Fibroblast of skin of left biceps (primary cell): ENCODE data around the gene RAB15.

Experiments
- DNase-seq, 2 experiments: peaks; one replicate each; pipeline ENCODE4 v3.0.0-alpha.2; 2013; ENCODE audit warnings: low read depth in 2 of 2

Gene RAB15

GRCh38 chr14:64910847-64911495 is 61.2 kb downstream of the RAB15 start:
- DNase-seq, result no peak

- DNase-seq, result no peak
These were observed 66.1 kb downstream of the RAB15 start for GRCh38 chr14:64906022-64906421.

DNA sequence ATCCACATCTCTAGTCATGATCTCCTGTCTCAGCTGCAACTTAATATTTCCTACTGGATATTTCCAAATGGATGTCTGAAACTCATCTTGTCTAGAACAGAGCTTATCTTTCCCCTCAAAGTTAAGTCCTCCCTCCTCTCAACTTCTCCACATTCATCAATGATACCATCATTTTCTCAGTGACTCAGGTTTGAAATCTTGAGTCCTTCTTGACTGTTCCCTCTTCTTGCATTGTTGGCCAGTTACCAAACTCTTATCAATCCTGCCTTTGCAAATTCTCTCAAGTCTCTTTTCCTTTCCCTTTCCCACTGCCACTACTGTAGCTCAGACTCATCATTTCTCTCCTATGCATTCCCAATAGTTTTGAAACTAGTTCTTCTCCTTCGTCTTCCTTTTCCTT is 72.2 kb downstream of the RAB15 start:
- DNase-seq, result no peak
